Right cardiac atrium (tissue), 5 donors: Measurements from ENCODE around the gene TARS2. TPM values are rescaled to one million over a fixed set of nuclear protein-coding genes. Genes with fewer than 3 reads are reported as not detected.

Experiments
- ATAC-seq, 2 donors: fragments of 200-7000 bp; cut with Tn5 transposase; one replicate each; pipeline versions ENCODE4 v1.8.0 to v1.9.1; 2020; ENCODE audit warnings: moderate library complexity in 2 of 2, mild to moderate bottlenecking in 1 of 2
- DNase-seq, 3 donors: peaks; one replicate each; pipeline ENCODE4 v3.0.0-alpha.2; 2020
- H3K27ac ChIP-seq: one replicate; pipeline ENCODE4 v1.5.1; 2013; ENCODE audit warnings: mild to moderate bottlenecking, low read length, control low read depth, moderate library complexity
- H3K27me3 ChIP-seq: one replicate; pipeline ENCODE4 v1.6.1; 2013; ENCODE audit not compliant: control insufficient read depth, insufficient read depth
- H3K4me1 ChIP-seq: one replicate; pipeline ENCODE4 v1.6.1; 2013; ENCODE audit warnings: low read length; ENCODE audit not compliant: control insufficient read depth, insufficient read depth
- H3K4me3 ChIP-seq: one replicate; pipeline ENCODE4 v1.5.1; 2013; ENCODE audit warnings: low read length, control low read depth
- H3K9me3 ChIP-seq: one replicate; pipeline ENCODE4 v1.6.1; 2013; ENCODE audit warnings: low read length; ENCODE audit not compliant: control insufficient read depth
- WGBS: extraction: QIAGEN DNeasy Blood & Tissue Kit; methylation state at CpG from one replicate; pipeline ENCODE4 v1.1.7; 2013; 5-methylcytosine and 5-hydroxymethylcytosine counted together
- intact Hi-C, 4 donors: fragments of 100-400 bp; cut with DNase I; formaldehyde crosslinking; loops; one replicate each; pipeline versions ENCODE4 v1.11.0 to v1.14.0; 2022 to 2023
- polyA plus RNA-seq: library from polyadenylated mRNA; stranded (reverse); fragments of 200-250 nt; gene quantifications from one replicate; pipeline ENCODE4 v1.2.3, GENCODE V29; 2013
- total RNA-seq, 4 donors: library from RNA; stranded (reverse); fragmentation: NEBNext Ultra II Directional; extraction: Animal tissue kit (Norgen Biotek cat#: 25700); gene quantifications; one replicate each; pipeline ENCODE4 v1.2.1, GENCODE V29; 2021
- donor health status: healthy with polysubstance abuse.
- donor health status: DM: no; HTN: yes; CAD: no.
- donor health status: DM: no; HTN: no; CAD: no.
- donor health status: DM: no; HTN: yes; CAD: no; lungs with severe emphysema.
- donor health status: DM: yes; HTN: yes; CAD: no.

Gene TARS2
- total and polyA plus RNA-seq, 5 donors: 15.1 to 23.2 (median 21.1) TPM

DNA sequence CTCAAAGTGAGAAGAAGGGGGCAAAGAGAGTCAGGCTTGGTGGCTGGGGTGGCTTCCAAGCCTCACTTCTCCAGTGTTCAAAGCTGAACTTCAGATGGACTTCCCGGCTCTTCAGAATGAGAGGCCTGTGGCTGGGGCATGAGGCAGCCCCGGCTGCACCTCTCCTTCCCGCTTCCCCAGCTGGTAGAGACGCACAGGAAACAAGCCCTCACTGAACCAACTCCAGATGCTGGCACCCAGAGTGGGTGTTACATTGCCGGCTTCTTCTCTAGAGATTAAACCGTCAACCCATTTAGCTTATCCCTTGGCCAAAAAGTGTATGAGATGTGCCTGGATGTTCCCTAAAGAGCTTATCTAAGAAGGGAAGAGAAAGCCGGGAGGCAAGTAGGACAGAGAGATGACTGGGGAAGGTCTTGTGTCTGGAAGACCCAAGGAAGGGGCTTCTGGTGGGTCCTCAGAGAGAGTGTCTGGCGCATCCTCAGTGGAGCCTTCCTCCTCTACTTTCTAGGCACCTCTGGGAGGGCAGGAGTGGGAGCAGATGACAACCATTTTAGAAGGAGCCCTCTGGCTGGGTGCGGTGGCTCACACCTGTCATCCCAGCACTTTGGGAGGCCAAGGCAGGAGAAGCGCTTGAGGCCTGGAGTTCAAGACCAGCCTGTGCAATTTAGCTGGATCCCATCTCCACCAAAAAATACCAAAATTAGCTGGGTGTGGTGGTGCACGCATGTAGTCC lies 64.0 kb downstream of the TARS2 start:
- no peaks in the 10 kb centered on the region for H3K27me3 ChIP-seq
- H3K9me3 ChIP-seq: no peaks in the 10 kb centered on the region
- intact Hi-C loops: no loop called here
- H3K4me1 ChIP-seq: peaks cover 7% of the 10 kb centered on the region
- ATAC-seq (no peak), DNase-seq (peak in 2 of 3 donors; percentile 65 to 71)
- 62% methylated on average over 11 of the region's 11 CpGs for WGBS
- peak overlapping the region; percentile 34 for H3K27ac ChIP-seq
- H3K4me3 ChIP-seq: no peak overlapping the region

DNA sequence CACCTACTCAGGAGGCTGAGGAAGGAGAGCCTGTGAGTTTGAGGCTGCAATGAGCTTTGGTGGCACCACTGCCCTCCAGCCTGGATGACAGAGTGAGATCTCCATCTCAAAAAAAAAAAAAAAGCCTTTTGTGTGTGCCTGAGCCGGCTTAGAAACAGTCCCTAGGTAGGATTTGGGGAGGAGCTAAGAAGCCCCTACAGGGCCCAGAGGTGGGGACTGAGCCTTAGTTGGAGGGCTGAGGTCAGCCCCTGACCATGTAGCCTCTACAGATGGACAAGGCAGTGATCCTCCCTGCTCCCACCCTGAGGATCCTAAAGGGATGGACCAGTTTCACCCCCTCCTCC lies 64.5 kb downstream of the TARS2 start:
- 33% methylated on average over 1 of the region's 1 CpG for WGBS
- Histone ChIP-seq H3K4me3 (no peak overlapping the region), H3K4me1 (peaks cover 7% of the 10 kb centered on the region), H3K27ac (peak overlapping the region; percentile 61), H3K27me3 (no peaks in the 10 kb centered on the region), H3K9me3 (no peaks in the 10 kb centered on the region)
- ATAC-seq (no peak), DNase-seq (no peak)
- intact Hi-C loops: no loop called here

DNA sequence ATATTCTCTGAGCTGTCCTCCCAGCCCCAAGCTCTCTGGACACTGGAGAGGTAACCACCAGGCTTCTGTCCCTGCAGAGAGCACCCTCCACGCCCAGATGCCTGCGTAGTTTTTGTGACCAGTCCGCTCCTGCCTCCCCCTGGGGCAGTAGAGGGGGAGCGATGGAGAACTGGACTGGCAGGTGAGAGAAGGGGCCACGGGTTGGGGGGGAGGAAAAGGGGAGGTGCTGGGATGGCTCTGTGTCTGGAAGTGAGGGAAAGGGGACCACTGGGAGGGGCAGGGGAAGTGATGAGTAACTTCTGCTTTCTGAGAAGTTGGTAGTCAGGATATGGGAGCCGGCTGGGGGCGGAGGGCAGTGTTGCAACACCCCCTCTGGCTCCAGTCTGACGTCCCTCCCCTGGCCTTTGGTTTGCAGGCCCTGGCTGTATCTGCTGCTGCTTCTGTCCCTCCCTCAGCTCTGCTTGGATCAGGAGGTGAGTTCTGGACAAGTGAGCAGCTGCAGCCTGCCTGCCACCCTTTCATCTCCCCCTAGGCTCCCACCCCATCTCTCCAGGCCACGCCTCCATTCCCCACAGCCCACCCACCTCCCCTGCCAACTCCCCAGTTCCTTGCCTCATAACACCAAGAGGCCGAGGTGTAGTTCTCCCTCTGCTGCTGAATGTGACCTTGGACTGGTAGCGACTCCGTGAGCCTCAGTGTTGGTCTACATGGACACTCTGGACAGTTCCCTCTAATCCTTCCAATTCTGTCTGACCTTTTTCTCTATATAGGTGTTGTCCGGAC lies 65.1 kb downstream of the TARS2 start:
- H3K9me3 ChIP-seq: no peaks in the 10 kb centered on the region
- H3K4me3 ChIP-seq: no peak overlapping the region
- H3K27me3 ChIP-seq: no peaks in the 10 kb centered on the region
- peak overlapping the region; percentile 61 for H3K27ac ChIP-seq
- 29% methylated on average over 13 of the region's 13 CpGs for WGBS
- DNase-seq (peak; percentile 93 to 95 (median 94)), ATAC-seq (peak; percentile 71 to 76)
- intact Hi-C loops: no loop called here
- peaks cover 7% of the 10 kb centered on the region for H3K4me1 ChIP-seq

DNA sequence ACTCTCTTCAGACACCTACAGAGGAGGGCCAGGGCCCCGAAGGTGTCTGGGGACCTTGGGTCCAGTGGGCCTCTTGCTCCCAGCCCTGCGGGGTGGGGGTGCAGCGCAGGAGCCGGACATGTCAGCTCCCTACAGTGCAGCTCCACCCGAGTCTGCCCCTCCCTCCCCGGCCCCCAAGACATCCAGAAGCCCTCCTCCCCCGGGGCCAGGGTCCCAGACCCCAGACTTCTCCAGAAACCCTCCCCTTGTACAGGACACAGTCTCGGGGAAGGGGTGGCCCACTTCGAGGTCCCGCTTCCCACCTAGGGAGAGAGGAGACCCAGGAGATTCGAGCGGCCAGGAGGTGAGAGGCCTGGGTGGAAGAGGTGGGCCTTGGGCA lies 65.7 kb downstream of the TARS2 start:
- intact Hi-C loops: no loop called here
- 75% methylated on average over 12 of the region's 12 CpGs for WGBS
- peak overlapping the region; percentile 59 for H3K27ac ChIP-seq
- no peaks in the 10 kb centered on the region for H3K9me3 ChIP-seq
- DNase-seq (peak in 2 of 3 donors; percentile 67 to 71), ATAC-seq (no peak)
- peaks cover 7% of the 10 kb centered on the region for H3K4me1 ChIP-seq
- H3K4me3 ChIP-seq: no peak overlapping the region
- H3K27me3 ChIP-seq: no peaks in the 10 kb centered on the region

DNA sequence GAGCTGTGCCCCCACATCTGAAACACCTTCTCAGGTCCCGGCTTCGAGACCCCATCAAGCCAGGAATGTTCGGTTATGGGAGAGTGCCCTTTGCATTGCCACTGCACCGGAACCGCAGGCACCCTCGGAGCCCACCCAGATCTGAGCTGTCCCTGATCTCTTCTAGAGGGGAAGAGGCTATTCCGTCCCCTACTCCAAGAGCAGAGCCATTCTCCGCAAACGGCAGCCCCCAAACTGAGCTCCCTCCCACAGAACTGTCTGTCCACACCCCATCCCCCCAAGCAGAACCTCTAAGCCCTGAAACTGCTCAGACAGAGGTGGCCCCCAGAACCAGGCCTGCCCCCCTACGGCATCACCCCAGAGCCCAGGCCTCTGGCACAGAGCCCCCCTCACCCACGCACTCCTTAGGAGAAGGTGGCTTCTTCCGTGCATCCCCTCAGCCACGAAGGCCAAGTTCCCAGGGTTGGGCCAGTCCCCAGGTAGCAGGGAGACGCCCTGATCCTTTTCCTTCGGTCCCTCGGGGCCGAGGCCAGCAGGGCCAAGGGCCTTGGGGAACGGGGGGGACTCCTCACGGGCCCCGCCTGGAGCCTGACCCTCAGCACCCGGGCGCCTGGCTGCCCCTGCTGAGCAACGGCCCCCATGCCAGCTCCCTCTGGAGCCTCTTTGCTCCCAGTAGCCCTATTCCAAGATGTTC lies 66.3 kb downstream of the TARS2 start:
- Histone ChIP-seq H3K27ac (no peak overlapping the region), H3K4me1 (peaks cover 7% of the 10 kb centered on the region), H3K9me3 (no peaks in the 10 kb centered on the region), H3K27me3 (no peaks in the 10 kb centered on the region), H3K4me3 (no peak overlapping the region)
- ATAC-seq (no peak), DNase-seq (peak in 1 of 3 donors; percentile 69)
- intact Hi-C loops: no loop called here
- WGBS: 85% methylated on average over 23 of the region's 23 CpGs

DNA sequence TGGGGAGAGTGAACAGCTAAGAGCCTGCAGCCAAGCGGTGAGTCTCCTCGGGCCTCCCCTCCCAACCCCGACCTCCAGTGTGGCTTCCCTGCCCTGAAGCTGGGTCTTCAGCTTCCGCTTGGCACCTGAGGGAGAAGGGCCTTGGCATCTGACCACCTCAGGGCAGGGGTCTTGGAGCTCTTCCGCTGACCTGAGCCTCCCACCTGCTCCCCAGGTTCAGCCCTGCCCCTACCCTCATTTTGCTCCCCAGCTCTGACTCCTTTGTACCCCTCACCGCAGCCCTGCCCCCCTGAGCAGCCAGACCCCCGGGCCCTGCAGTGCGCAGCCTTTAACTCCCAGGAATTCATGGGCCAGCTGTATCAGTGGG lies 66.8 kb downstream of the TARS2 start:
- DNase-seq (peak in 1 of 3 donors; percentile 63), ATAC-seq (no peak)
- Histone ChIP-seq H3K4me1 (peaks cover 7% of the 10 kb centered on the region), H3K27me3 (no peaks in the 10 kb centered on the region), H3K27ac (no peak overlapping the region), H3K9me3 (no peaks in the 10 kb centered on the region), H3K4me3 (no peak overlapping the region)
- WGBS: 87% methylated on average over 8 of the region's 8 CpGs
- intact Hi-C loops: no loop called here

DNA sequence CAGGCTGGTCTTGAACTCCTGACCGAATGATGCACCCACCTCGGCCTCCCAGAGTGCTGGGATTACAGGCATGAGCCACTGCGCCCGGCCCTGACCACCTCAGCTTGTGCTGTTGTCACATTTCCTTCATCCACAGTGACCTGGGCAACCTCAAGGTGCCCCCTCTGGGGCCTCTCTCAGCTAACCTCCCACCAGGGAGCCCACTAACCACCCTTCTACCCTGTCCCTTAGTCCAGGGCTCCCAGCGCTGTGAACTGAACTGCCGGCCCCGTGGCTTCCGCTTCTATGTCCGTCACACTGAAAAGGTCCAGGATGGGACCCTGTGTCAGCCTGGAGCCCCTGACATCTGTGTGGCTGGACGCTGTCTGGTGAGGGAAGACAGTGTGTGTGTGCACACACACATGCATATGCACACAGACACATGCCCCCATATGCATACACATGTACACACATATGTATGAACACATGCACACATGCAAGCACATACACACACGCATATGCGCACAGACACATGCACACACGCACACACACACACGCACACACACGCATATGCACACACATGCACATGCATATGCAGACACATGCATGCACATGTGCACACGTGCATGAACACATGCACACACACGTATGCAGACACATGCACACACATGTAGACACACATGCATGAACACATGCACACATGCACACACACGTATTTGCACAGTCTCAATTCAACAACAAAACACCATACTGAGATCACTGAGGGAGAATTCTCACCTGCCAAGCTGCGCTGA lies 68.2 kb downstream of the TARS2 start:
- DNase-seq: no peak
- H3K9me3 ChIP-seq: no peaks in the 10 kb centered on the region
- H3K27me3 ChIP-seq: no peaks in the 10 kb centered on the region
- ATAC-seq: no peak
- 85% methylated on average over 19 of the region's 19 CpGs for WGBS
- peaks cover 10% of the 10 kb centered on the region for H3K4me1 ChIP-seq
- intact Hi-C loops: no loop called here
- no peak overlapping the region for H3K27ac ChIP-seq
- H3K4me3 ChIP-seq: no peak overlapping the region

DNA sequence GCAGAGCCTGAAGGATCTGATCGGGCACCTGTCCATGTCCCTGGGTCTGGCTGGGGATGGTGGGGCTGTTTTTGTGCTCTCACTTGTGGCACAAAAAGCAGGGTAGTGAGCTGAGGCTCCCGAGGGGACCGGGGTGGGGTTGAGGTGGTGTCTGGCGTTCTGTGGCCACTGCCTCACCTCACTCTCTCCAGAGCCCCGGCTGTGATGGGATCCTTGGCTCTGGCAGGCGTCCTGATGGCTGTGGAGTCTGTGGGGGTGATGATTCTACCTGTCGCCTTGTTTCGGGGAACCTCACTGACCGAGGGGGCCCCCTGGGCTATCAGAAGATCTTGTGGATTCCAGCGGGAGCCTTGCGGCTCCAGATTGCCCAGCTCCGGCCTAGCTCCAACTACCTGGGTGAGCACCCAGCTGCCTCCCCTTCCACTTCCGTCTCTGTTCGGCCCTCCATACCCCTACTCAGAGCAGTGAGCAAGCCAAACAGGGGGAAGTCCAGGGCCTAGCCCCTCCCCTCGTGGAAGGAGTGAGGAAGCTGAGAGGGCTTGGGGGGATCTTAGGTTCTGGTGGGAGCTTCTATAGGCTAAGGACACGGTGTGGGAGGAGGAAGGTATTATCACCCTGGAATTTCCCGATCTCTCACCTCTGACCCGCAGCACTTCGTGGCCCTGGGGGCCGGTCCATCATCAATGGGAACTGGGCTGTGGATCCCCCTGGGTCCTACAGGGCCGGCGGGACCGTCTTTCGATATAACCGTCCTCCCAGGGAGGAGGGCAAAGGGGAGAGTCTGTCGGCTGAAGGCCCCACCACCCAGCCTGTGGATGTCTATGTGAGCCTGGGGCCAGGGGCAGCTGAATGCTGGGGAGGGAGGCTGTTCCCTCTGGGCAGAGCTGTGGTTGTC lies 69.0 kb downstream of the TARS2 start:
- no peak overlapping the region for H3K27ac ChIP-seq
- H3K27me3 ChIP-seq: no peaks in the 10 kb centered on the region
- no peaks in the 10 kb centered on the region for H3K9me3 ChIP-seq
- no peak overlapping the region for H3K4me3 ChIP-seq
- WGBS: 70% methylated on average over 26 of the region's 26 CpGs
- ATAC-seq: no peak
- intact Hi-C loops: no loop called here
- H3K4me1 ChIP-seq: peaks cover 12% of the 10 kb centered on the region
- peak in 2 of 3 donors; percentile 37 to 66 for DNase-seq

DNA sequence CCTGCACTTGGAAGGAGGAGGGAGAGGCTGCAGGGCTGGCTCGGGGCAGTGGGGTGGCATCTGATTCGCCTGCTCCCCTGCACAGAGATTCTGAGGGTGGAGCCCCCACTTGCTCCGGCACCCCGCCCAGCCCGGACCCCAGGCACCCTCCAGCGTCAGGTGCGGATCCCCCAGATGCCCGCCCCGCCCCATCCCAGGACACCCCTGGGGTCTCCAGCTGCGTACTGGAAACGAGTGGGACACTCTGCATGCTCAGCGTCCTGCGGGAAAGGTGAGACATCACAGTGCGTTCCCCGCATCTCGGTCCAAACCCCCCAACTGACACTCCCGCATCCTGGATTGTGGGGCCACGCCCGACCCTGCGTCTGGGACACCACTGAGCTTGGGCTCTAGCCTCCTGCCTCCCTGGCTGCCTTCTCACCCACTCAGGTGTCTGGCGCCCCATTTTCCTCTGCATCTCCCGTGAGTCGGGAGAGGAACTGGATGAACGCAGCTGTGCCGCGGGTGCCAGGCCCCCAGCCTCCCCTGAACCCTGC lies 69.9 kb downstream of the TARS2 start:
- intact Hi-C loops: no loop called here

More for the DNA sequence above, 69.9 kb downstream of the TARS2 start:
- no peaks in the 10 kb centered on the region for H3K9me3 ChIP-seq
- DNase-seq (peak in 2 of 3 donors; percentile 52 to 68), ATAC-seq (no peak)
- no peaks in the 10 kb centered on the region for H3K27me3 ChIP-seq
- 90% methylated on average over 26 of the region's 26 CpGs for WGBS
- H3K4me1 ChIP-seq: peaks cover 12% of the 10 kb centered on the region
- no peak overlapping the region for H3K27ac ChIP-seq
- no peak overlapping the region for H3K4me3 ChIP-seq
